ENCODE results near the gene PREP.

PREP gene

GRCh38 chr6:105391705-105392104 lies 11.2 kb downstream of the PREP start:
- DNase-seq, result no peak

- no peak for DNase-seq
Measured at GRCh38 chr6:105389543-105389942, 13.3 kb downstream of the PREP start.

- DNase-seq, result no peak
Measured at GRCh38 chr6:105388392-105388791, 14.5 kb downstream of the PREP start.

DNA sequence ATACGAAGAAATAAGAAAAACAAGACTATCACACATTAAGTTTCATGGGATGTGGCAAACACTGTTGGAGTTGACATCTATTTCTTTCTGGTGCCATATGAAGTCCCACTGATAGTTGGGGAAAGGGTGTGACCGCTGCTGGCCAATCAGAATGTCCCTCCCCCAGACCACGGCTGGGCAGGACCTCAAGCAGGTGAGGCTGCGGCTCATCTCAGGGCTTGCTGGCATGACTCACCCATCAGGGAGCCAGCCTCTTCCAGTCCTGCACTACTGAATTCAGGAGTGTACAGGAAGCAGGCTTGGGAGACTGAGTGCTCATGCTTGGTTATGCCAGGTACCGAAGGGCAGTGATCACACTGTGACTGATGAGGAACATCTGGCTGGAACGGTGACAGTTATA lies 18.9 kb downstream of the PREP start:
- no peak for DNase-seq

GRCh38 chr6:105382958-105383357 lies 19.9 kb downstream of the PREP start:
- DNase-seq, result no peak

DNA sequence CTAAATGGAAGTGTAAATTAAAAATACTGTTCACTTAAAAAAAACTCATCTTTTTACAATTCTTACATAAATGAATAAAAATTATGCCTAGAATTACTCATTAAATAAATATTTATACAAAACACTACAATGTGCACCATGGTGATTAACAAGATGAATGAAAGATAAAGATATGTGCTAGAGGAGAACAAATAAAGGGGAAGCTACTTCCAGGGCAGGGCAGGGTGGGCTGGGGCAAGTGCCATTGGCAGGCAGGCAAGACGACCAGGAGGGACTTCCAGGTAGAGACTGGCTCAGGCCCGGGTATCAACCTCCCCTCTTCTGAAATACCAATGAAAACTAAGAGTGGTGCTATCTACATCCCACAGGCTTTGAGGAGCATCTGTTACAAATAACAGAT lies 20.4 kb downstream of the PREP start:
- DNase-seq, result no peak

DNA sequence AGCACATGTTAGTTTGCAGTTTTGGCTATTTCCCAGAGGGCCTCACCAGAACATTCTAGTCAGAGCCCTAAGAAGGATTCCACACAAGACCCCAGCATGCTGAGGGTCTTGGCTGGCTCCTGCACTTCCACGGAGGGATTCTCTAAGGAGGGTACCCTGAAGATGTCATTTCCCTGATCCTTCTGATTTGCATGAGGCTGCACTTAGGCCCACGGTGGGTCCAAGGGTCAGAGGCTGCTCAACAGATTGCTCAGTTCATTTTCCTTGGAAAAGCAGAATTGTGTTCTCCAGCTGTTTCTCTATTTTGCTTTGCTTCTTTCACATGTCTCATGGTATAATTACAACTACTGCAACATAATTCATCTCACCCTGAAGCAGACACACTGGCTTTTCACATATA lies 22.2 kb downstream of the PREP start:
- no peak for DNase-seq

DNA sequence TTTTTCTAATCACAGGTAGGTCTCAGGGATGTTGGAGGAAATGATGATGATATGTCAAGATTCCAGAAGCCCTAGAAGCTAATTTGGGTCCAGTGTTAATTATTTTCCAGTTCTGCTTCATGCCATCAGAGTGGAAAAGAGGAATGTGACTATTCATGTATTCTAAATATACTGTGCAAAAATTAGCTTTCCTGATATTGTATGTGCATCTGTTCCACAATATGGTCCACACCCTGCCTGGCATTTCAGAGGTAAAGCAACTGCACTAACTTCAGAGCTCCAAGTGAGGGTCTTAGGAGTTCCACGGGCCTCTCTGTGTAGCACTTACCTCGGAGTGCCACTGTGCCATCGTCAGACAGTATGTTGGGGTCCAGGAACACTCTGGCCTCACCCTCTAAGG lies 27.1 kb downstream of the PREP start:
- no peak for DNase-seq

GRCh38 chr6:105374010-105374420 lies 28.9 kb downstream of the PREP start:
- DNase-seq, result no peak

DNA sequence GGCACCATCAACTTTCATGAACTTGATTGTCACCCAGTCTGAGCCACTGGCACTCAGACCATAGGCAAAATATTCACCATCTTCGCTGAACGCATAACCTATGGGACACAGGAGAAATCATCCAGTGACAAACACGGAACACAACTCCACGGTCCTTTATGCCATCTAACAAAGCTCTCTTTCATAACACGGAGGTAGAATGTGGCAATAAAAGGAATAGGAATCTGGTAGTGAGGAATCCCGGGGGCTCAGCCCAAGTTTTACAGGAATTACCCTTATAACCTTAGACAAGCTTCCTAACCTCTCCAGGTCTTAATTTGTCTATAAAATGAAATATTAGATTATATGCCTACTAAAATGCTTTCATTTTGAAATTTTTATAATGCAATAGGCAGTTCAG lies 29.4 kb downstream of the PREP start:
- DNase-seq, result no peak

DNA sequence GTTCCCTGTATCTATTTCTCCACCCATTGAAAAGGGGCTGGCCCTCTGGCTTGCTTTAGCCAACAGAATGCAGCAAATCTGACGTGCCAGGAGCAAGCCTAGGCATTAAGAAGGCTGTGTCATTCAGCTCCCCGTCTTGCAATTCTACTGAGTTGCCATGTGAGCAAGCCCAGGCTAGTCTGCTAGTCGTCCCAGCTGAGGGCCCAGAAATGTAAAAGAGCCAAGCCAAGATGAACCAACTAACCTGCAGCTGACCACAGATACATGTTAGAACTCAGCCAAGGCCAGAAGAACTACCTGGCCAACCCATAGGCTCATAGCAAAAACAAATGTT lies 30.1 kb downstream of the PREP start:
- no peak for DNase-seq

DNA sequence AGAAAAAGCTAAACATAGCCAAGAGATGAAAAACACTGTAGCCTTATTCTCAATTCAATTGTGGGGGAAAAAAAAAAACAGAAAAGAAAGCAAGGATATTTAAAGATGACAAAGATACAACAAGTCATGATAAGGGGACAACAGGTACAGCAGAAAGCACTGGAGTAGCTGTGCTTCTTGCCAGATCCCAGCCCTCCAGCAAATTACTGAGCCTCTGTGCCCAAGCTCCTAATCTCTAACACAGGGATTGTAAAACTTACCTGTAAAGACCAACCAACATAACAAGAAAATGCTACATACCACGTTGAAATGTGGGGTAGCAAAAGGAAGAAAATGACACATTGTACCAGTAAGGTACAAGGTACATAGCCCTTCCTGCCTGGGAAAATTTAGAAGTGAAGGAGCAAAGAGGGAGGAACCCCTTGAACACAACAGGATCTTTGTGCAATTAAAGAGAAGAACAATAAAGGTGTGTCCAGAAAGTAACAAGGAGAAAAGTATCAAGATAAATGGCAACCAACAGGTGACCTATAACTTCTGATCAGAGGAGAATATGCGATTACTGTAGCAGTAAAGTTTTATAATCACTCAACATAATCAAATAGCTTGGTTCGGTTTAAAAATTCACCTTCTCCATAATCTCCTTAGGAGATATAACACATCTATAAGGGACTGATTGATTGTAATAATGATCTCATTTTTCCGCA lies 30.6 kb downstream of the PREP start:
- DNase-seq, result no peak

DNA sequence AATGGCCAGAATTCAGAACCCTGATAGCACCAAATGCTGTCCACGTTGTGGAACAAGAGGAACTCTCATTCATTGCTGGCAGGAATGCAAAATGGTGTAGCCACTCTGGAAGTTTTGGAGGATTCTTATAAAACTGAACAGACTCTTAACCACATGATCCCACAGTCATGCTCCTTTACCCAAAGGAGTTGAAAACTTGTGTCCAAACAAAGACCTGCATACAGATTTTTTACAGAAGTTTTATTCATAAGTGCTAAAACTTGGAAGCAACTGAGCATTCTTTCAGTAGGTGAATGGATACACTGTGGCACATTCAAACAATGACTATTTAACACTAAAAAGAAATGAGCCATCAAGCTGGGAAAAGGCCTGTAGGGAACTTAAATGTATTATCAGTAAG lies 32.5 kb downstream of the PREP start:
- DNase-seq, result no peak

- DNase-seq, result no peak
Measured at GRCh38 chr6:105369145-105369544, 33.7 kb downstream of the PREP start.

- DNase-seq, result no peak
Measured at GRCh38 chr6:105364243-105364642, 38.6 kb downstream of the PREP start.

GRCh38 chr6:105363100-105363754 lies 39.7 kb downstream of the PREP start:
- DNase-seq, result no peak

DNA sequence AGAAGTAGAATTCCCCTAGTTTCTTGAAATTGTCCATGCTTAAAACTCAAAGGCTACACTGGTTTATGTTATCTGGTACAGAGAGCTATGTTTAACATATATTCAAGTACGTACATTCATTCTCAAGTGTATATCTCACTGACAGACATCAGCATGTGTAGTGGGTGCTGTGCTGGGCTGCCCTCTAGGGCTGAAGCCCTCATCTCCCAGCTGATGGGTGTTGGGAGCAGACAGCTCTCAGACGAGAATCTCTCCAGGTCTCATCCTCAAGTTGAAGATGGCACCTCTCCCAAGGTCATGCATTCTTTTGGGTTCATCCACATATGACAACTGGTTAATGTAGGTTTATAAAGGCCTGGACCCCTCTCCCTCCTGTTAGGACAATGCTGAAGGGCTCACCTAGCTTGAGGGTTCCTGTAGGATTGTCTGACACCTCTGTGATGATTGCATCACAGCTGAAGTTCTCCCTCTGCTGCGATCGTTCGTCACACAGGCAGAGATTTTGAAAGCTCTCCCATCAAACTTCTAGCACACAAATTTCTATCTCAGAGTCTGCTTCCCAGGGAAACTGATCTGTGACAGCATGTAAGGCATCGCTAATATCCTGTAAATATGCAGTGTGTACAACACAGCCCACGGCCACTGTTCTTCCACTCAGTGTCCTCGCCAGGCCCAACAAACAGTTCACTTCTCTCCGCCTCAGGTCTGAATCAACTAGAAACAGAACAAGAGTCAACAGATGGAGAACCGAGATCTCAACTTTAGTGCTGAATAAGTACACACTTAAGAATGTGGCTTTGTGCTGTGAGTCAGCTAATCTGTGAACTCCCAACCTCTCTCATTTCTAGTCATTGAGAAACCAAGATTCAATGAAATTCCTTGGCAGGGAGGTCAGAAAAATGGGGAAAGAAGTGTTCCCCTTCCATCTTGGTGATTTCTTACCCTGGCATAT lies 43.2 kb downstream of the PREP start:
- no peak for DNase-seq

GRCh38 chr6:105357165-105357564 lies 45.7 kb downstream of the PREP start:
- DNase-seq, result no peak

GRCh38 chr6:105352037-105352617 lies 50.8 kb downstream of the PREP start:
- no peak for DNase-seq

DNA sequence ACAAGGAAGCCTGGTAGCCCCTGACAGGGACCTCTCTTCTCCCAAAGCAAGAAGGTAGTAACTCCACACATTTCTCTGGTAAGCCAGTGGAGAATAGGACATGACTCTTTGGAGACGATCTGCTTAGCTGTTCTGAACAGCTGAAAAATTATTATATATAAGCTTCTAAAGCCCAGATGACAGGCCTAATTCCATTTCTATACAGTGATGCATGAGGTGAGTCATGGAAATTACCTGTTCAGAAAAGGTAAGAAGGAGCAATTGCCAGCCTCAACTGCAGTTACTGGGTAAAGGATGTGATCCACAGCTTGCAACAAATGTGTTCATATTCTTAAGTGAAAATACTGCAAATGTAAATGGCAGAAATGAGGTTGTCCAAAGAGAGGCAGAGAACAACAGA lies 54.0 kb downstream of the PREP start:
- DNase-seq, result no peak

- DNase-seq, result no peak
Measured at GRCh38 chr6:105346052-105346451, 56.8 kb downstream of the PREP start.

GRCh38 chr6:105345506-105345905 lies 57.4 kb downstream of the PREP start:
- no peak for DNase-seq

GRCh38 chr6:105344881-105345370 lies 58.0 kb downstream of the PREP start:
- no peak for DNase-seq

Measured in NCI-H2081 treated with DMSO at 0.1 percent for 48 hours (cell line).